Measurements from ENCODE around the gene SMC3.
"Not testable (repeated sequence)": the region's sequence is repeated elsewhere in the genome, so short reads cannot be mapped to it uniquely, and the experiment has no call there.

SMC3 gene

DNA sequence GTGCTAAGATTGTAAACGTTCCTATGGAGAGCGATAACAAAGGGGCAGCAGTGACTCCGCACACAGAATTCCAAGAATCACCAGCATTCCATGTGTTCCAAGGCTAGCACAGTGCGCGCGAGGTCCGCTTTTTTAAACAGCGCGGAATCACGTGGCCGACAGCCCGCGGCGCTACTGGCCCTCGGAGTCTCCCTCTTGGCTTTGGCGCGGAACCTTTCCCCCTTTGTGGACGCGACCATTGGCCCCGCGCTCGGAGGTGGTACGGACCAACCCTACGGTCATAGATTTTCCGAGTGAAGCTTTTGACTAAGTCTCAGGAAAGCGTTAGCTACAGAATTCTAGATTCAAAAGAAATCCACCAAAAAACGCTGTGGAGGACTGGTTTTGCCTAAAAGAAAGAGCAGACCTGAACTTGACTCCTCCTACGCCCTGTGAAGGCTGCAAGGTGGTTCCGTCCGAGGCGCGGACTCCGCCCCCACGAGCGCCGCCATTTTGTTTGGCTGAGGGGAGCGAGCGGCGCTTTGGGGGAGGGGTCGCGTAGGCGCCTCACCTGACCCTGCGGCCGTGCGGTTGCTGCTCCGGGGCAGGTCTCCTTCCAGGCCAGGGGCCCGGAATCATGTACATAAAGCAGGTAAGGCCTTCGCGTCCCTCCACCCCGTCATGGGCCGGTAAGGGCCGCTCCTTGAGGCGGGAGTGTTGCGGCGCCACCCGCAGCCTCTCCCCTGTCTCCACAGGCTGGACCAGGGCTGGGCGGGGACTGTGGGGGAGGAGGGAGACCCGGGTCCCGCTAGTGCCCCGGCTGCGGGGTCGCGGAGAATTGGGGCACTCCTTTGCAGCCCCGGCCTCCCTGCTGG is at the start of gene SMC3:
SMC3 (plus strand) TSS at position 495 of the 854 bp plus-strand sequence; CDS start at position 617, 122 bp downstream.
- DNase-seq = peak; percentile 87

- no peak for DNase-seq
Observed at GRCh38 chr10:110522365-110522988, 45.0 kb upstream of the SMC3 start.

- DNase-seq = no peak
Observed at GRCh38 chr10:110523736-110524135, 43.8 kb upstream of the SMC3 start.

DNA sequence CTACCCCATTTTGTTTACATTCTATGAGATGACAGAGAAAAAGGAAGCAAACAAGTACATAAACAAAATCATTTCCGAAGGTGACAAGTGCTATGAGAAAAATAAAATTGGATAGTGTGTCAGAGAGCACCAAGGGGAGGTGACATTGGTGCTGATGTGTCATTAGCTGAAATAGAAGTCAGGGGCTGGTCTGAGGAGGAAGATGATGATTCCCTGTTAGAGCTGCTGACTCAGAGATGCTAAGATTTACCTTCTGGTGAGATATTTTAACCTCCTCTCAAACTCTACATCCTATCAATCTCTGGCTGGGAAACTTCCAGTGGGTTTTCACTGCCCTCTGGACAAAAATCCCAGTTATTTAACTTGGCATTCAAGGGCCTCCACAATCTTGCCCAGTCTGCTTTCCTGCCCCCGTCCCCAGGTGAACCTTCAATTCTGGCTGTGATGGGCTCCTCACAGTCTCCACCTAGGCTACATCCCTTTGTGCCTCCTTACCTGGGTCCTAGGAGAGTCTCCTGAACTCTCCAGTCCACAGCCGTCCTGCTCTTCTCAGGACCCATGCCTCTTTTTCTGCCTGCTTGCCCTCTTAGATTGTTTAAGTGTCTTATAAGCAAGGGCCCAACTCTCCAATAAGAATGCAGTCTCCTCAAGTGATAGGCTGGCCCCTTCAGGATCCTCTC is 43.2 kb upstream of the SMC3 start:
- DNase-seq = no peak

DNA sequence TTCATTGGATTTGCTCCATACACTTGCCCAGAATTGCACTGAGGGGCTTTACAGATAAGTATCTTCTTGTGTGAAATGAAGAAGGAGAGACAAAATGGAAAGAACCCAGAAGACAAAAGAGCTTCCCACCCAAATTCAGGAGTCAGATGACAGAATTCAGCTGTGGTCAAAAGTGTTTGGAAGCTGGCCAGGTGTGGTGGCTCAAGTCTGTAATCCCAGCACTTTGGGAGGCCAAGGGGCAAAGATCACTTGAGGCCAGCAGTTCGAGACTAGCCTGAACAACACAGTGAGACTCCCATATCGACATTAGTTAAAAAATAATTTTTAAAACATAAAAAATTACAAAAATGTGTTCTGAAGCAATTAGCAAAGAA is 42.6 kb upstream of the SMC3 start:
- DNase-seq = no peak

DNA sequence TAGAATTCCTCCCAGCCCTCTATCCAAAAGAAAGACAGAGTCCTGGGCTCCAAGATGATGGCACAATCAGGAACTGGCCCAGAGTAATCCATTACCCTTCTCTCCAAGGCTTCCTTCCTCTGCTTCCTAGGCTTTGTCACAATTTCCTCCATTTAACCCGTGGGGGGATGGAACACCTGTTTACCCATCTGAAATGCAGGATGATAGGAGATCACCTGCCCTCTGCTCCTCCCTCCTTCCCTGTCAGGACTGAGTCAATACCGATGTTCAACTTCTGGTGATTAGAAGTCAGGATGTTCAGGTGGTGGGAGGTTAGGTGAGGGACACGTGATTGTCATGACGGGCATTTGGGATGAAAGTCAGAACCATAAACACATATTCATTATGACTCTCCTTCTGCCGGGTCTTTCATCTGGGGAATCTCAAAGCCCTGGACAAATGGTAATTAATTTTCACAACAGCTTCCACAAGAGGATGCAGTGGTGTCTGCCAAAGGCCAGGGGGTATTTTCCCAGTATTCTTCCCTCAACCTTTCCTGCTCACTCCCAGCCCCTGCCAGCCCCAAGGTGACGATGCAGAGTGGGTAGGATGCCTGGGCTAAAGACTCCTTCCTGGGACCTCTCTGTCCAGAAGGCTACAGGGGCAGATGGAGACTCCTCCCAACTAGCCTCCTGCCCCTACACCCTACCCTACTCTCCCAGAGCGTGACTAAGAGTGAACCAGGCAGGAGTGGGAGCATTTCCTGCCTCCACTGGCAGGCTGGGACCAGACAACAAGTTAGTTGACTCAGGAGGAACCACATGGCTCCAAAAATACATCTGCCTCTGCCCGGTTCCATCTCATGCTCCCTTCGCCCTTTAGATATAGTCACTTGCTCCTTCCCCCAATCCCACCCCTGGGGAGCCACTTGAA is 41.9 kb upstream of the SMC3 start:
- no peak for DNase-seq

DNA sequence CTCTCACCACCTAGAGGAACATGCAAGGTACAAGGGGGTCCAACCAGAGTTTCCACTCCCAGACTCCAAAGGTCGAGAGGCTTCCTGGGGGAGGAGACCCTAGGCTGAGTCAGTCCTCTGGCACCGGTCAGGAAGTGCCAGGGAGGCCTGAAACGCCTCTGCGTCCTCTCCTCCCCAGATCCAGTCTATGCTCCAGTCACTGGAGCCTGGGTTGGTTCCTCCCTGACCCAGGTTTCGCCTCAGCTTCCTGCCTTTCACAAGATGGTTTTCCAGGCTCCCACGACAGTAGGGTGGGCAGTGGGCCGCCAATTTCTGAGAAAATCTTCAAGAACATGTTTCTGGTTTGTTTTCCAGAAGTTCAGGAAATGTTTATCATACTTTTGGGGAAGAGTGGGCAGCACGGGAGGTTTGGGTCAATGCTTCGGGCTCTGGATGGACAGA is 39.7 kb upstream of the SMC3 start:
- DNase-seq = no peak

DNA sequence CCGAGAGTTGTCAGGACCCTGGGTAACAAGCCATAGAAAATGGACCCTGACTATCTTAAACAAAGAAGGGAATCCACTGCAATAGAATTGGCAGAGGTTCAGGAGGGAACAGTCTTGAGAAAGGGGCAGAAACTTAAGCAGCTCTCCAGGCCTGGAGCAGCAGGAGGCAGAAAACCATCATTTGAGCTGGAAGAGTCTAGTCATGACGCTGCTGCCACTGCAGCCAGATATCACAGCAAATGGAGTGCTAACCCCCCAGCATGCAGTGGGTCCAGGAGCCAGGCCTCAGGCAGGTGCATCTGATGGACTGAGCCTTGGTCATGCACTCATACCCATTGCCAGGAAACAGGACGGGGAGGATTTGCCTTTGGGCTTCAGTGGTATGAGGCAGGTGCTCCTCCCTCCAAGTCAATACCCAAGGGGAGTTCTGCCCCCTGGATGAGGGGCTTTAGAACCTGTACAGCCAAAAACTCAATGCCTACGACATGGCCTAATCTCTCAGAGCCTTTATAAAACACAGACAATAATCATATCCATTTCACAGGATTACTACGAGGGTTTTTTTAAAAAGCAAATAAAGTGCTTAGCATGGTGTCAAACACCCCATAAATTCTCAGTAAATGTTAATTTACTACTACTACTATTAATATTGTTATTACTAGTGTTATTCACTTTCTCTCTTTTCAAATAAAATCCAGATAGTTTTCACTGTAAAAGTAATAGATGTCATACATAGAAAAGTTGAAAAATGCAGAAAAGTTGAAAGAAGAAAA is 39.1 kb upstream of the SMC3 start:
- no peak for DNase-seq

DNA sequence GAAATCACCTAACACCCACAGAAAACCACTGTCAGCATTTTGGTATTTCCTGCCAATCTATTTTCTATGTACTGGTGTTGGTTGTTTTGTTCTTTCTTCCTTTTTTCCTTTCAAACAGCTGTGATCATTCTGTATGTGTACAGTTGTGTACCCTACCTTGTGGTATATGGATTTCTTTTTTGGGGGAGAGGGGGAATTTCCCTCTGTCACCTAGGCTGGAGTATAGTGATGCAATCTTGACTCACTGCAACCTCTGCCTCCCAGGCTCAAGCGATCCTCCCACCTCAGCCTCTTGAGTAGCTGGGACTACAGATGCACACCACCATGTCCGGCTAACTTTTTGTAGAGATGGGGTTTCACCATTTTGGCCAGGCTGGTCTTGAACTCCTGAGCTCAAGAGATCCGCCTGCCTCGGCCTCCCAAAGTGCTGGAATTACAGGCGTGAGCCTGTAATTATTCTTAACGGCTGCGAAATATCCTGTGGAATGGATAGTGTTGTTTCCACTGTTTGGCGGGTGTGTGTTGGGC is 38.4 kb upstream of the SMC3 start:
- not testable (repeated sequence) for DNase-seq

DNA sequence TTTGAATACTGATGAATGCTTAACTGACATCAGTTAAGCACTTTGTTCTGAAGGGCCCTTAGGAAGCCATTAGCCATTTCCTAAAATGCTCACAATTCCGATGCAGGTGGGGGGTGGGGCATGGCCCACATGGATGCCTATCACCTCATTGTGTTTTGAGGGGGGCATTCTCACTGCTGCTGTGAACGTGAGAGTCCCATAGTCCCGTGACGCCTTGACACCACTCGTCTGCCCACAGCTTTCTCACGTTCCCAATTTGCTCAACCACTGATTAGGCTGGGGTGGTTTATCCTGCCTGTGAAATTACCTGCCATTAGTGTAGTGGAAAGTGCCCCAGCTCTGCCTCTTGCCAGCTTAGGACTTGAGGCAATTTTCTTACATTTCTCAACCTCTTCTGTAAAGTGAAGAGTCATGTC is 37.9 kb upstream of the SMC3 start:
- DNase-seq = no peak

DNA sequence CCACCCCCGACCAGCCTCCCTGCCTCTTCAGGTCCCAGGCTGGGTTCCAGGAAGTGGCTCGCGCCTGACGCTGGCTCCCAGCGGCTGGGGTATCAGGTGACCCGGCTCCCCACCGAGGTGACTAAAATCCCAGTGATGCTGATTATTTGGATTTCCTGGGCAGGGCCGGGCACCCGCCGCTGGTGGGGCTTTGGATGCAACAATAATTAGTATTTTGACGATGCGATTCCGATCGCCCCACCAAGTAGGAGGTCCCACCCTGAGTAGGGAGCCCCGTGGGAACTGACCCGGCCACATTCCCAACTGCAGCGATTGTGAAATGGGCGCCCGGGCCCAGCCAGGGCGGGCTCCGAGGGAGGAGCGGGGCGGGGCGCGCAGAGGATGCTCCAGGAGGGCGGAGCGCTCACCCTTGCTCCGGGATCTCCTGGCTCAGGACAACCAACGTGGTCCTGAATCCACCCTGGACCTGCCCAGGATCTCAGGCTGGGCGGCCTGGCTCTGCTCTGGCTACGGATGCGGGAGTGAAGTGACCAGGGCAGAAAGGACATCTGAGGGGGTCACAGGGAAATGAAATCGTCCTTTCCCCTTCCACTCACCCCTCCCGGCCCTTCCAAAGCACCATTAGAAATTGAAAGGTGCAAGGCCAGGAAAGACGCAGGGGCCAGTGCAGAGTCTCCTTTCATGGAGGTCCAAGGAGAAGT is 37.2 kb upstream of the SMC3 start:
- DNase-seq = no peak

GRCh38 chr10:110531687-110532086 is 35.8 kb upstream of the SMC3 start:
- DNase-seq = no peak

- DNase-seq = not testable (repeated sequence)
Observed at GRCh38 chr10:110532628-110533027, 34.9 kb upstream of the SMC3 start.

DNA sequence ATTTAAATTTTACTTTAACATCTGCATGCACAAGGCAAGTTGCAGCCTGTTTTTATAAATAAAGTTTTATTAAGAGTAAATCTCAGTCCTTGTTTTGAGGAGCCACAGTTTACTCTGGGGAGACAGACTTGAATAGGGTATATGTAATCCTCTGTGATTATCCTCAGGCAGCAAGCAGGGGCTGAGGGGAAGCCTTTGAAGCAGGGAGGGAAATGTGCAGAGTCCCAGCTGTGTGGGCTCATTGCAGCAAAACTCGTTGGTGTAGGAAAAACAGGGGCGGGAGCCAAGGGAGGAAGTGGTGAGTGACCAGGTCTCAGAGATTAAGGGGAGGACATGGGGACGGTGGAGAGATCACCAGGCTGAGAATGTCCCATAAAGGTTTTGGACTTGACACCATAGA is 34.3 kb upstream of the SMC3 start:
- no peak for DNase-seq

- no peak for DNase-seq
Observed at GRCh38 chr10:110534571-110534970, 32.9 kb upstream of the SMC3 start.

DNA sequence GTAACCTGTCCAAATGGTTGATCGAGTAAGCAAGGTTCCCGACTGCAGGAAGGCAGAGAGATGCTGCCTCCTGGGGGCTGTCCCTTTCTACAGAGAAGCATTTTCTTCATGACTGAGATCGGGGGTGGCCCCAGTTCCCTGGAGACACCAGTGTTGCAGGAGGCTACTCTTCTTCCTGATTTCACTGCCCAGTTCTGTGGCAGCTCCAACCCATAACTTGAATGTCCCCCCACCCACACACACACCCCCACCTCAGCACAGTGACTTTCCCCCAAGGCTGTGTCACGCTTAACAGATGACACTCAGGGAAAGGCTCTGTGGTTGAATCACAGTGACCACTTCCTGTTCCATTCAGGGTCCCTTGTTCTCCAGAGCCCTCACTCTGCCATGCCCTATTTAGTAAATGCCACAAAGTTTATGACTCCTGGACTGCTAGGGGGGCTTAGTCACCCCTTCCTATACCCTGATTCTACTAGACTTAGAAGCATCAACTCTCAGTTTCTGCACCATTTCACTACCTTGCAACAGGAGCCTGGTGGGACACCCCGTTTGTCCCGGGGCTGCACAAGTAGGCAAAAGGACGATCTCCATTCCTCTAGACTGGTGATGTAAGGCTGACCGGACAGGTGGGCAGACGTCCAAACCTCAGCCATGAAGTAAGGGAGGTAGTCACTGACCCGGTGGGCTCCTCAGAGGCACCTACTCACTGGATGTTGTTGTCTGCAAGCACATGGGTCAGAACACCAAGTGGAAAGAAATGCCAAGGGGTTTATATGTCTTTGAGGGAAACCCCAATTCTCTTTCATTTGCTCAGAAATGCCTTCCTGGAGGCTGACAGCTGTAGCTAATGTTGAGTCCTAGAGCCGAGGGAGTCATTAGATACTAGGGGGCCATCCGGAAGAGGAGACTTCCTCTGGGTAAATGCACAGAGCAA is 31.3 kb upstream of the SMC3 start:
- DNase-seq = peak; percentile 67

GRCh38 chr10:110539091-110539490 is 28.4 kb upstream of the SMC3 start:
- DNase-seq = no peak

GRCh38 chr10:110540031-110540430 is 27.5 kb upstream of the SMC3 start:
- no peak for DNase-seq

DNA sequence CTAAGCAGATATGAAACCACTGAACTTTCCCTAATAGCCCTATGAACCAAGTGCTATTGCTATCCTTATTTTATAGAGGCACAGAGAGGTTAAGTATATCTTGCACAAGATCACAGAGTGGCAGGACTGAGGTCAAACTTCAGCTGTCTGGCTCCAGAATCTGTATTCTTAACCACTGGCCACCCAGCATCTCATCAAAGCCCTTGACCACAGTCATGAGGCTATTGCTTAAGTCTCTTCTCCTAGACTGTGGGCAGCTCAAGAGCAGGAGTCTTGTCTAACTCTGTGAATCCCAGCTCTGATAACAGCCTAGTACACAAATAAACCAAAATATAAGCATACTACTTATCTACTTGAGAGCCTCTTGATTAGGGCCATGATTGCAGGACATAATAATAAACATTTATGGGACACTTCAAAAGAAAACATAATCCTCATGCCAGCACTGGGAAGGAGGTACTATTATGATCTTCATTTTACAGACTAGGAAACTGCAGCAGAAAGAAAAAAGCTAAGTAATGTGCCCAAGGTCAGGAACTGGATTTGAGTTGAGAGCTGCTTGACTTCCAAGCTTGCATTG is 22.4 kb upstream of the SMC3 start:
- DNase-seq = no peak
